ENCODE measurements around the gene TIAL1.
"Not testable (repeated sequence)": the region's sequence is repeated elsewhere in the genome, so short reads cannot be mapped to it uniquely, and the experiment has no call there.

DNA sequence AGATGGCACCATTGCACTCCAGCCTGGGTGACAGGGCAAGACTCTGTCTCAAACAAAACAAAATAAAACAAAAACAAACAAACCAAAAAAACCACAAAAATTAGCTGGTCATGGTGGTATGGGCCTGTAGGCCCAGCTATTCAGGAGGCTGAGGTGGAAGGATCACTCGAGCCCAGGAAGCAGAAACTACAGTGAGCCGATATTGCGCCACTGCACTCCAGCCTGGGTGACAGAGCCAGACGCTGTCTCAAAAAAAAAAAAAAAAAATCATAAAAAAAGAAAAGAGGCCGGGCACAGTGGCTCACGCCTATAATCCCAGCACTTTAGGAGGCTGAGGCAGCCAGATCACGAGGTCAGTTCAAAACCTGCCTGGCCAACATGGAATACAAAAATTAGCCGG is 64.0 kb downstream of the TIAL1 start:
- TF ChIP-seq, protein P1, sequence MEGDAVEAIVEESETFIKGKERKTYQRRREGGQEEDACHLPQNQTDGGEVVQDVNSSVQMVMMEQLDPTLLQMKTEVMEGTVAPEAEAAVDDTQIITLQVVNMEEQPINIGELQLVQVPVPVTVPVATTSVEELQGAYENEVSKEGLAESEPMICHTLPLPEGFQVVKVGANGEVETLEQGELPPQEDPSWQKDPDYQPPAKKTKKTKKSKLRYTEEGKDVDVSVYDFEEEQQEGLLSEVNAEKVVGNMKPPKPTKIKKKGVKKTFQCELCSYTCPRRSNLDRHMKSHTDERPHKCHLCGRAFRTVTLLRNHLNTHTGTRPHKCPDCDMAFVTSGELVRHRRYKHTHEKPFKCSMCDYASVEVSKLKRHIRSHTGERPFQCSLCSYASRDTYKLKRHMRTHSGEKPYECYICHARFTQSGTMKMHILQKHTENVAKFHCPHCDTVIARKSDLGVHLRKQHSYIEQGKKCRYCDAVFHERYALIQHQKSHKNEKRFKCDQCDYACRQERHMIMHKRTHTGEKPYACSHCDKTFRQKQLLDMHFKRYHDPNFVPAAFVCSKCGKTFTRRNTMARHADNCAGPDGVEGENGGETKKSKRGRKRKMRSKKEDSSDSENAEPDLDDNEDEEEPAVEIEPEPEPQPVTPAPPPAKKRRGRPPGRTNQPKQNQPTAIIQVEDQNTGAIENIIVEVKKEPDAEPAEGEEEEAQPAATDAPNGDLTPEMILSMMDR (IDR thresholded peaks at IDR 0.05 in 8 of 11, conservative IDR thresholded peaks at IDR 0.05 in 3 of 11) = not testable (repeated sequence)
- not testable (repeated sequence) for TF ChIP-seq POLR2A, POLR2AphosphoS5 (IDR thresholded peaks at IDR 0.05)
